Right atrium auricular region (tissue), 2 donors: ENCODE data around the gene PIM3. TPM values are rescaled to one million over a fixed set of nuclear protein-coding genes. Genes with fewer than 3 reads are reported as not detected.

Experiments used
- DNase-seq: peaks from one replicate; pipeline ENCODE4 v3.0.0-alpha.2; 2019; ENCODE audit warnings: low spot score
- H3K27ac ChIP-seq, 2 donors: fragments of 200-600 bp; sonication (generic); 1 replicate in 1 of 2; 2 replicates in 1 of 2; pipeline ENCODE4 v1.5.1; 2016 to 2019
- H3K27me3 ChIP-seq, 2 donors: fragments of 200-600 bp; sonication (generic); one replicate each; pipeline versions ENCODE4 v1.5.1 to v1.6.0; 2017 to 2019
- H3K36me3 ChIP-seq: fragments of 200-600 bp; sonication (generic); one replicate; pipeline ENCODE4 v1.5.1; 2016
- H3K4me1 ChIP-seq, 2 donors: fragments of 200-600 bp; sonication (generic); one replicate each; pipeline versions ENCODE4 v1.5.1 to v1.6.0; 2017 to 2019
- H3K4me3 ChIP-seq, 2 donors: fragments of 200-600 bp; sonication (generic); 1 replicate in 1 of 2; 2 replicates in 1 of 2; pipeline ENCODE4 v1.5.1; 2017 to 2019; ENCODE audit warnings: mild to moderate bottlenecking in 1 of 2, moderate library complexity in 1 of 2
- H3K9me3 ChIP-seq, 2 donors: fragments of 200-600 bp; sonication (generic); one replicate each; pipeline ENCODE4 v1.5.1; 2019
- total RNA-seq, 2 donors: library from RNA; depleted of rRNA; stranded (reverse); fragments of >200 nt; gene quantifications; one replicate each; pipeline ENCODE4 v1.1.0, GENCODE V29; 2016
- TF ChIP-seq, protein P1 (sequence below), 2 donors: fragments of 200-600 bp; sonication (generic); IDR thresholded peaks; one replicate each; pipeline ENCODE4 v1.5.1; 2019; ENCODE audit warnings: antibody characterized with exemption in 2 of 2

PIM3 gene
- 10 to 100 TPM; 64.5 to 66.9 TPM for total RNA-seq

- Histone ChIP-seq H3K4me3 (peak within 1 kb of the TSS; percentile 80 to 83), H3K9me3 (no peaks in the 10 kb centered on the region), H3K27ac (peak within 1 kb of the TSS; percentile 96 to 98), H3K36me3 (peaks cover 30% of the 10 kb centered on the region), H3K4me1 (peaks cover 0 to 57% of the 10 kb centered on the region in 2 donors), H3K27me3 (no peaks in the 10 kb centered on the region)
- TF ChIP-seq, protein P1, sequence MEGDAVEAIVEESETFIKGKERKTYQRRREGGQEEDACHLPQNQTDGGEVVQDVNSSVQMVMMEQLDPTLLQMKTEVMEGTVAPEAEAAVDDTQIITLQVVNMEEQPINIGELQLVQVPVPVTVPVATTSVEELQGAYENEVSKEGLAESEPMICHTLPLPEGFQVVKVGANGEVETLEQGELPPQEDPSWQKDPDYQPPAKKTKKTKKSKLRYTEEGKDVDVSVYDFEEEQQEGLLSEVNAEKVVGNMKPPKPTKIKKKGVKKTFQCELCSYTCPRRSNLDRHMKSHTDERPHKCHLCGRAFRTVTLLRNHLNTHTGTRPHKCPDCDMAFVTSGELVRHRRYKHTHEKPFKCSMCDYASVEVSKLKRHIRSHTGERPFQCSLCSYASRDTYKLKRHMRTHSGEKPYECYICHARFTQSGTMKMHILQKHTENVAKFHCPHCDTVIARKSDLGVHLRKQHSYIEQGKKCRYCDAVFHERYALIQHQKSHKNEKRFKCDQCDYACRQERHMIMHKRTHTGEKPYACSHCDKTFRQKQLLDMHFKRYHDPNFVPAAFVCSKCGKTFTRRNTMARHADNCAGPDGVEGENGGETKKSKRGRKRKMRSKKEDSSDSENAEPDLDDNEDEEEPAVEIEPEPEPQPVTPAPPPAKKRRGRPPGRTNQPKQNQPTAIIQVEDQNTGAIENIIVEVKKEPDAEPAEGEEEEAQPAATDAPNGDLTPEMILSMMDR (IDR thresholded peaks at IDR 0.05) = no peak
- peak; percentile 96 for DNase-seq
Observed at GRCh38 chr22:49960159-49961004, at the start of gene PIM3. Gene PIM3 (plus strand): TSS chr22:49960772. CDS start chr22:49960948, 176 bp downstream.

- TF ChIP-seq, protein P1 (IDR thresholded peaks at IDR 0.05) = no peak
- peaks cover 0 to 6% of the 10 kb centered on the region in 2 donors for H3K4me1 ChIP-seq
Observed at GRCh38 chr22:49911881-49912625, 48.5 kb upstream of the PIM3 start.

DNA sequence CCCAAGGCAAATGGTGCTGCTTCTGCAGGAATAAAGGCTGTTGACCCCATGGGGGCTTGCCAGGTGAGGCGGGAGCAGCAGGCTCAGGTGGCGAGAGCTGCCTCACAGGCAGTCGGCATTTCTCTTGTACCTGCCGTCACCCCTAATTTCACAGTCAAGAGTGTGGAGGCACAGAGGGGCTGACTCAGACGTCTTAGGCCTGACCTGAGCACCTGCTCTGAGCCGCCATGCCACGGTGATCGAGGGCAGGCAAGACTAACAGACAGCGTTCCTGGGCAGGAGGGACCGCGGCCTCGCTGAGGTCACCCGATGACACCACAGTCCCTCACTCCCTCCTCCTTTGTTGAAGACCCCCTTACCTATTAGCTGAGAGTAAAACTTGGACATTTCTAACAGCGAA is 47.5 kb upstream of the PIM3 start:
- TF ChIP-seq, protein P1 (IDR thresholded peaks at IDR 0.05) = no peak
- H3K36me3 ChIP-seq = peaks cover 23% of the 10 kb centered on the region
- no peak for DNase-seq

More at GRCh38 chr22:49911881-49912625, 48.5 kb upstream of the PIM3 start:
- no peak for DNase-seq
- H3K27me3 ChIP-seq = no peaks in the 10 kb centered on the region
- no peak overlapping the region for H3K4me3 ChIP-seq
- peaks cover 33% of the 10 kb centered on the region for H3K36me3 ChIP-seq
- H3K27ac ChIP-seq = no peak overlapping the region
- no peaks in the 10 kb centered on the region for H3K9me3 ChIP-seq

GRCh38 chr22:49913446-49913845 is 47.1 kb upstream of the PIM3 start:
- no peaks in the 10 kb centered on the region for H3K9me3 ChIP-seq
- no peaks in the 10 kb centered on the region for H3K27me3 ChIP-seq
- no peak overlapping the region for H3K4me3 ChIP-seq
- TF ChIP-seq, protein P1 (IDR thresholded peaks at IDR 0.05) = no peak
- H3K36me3 ChIP-seq = peaks cover 22% of the 10 kb centered on the region
- peaks cover 0 to 13% of the 10 kb centered on the region in 2 donors for H3K4me1 ChIP-seq
- H3K27ac ChIP-seq = no peak overlapping the region
- no peak for DNase-seq

More for the DNA sequence above, 47.5 kb upstream of the PIM3 start:
- no peak overlapping the region for H3K27ac ChIP-seq
- peaks cover 0 to 13% of the 10 kb centered on the region in 2 donors for H3K4me1 ChIP-seq
- H3K27me3 ChIP-seq = no peaks in the 10 kb centered on the region
- H3K9me3 ChIP-seq = no peaks in the 10 kb centered on the region
- no peak overlapping the region for H3K4me3 ChIP-seq

GRCh38 chr22:49914256-49914655 is 46.3 kb upstream of the PIM3 start:
- TF ChIP-seq, protein P1 (IDR thresholded peaks at IDR 0.05) = no peak
- no peaks in the 10 kb centered on the region for H3K27me3 ChIP-seq
- H3K36me3 ChIP-seq = peaks cover 18% of the 10 kb centered on the region
- H3K4me3 ChIP-seq = no peak overlapping the region
- H3K4me1 ChIP-seq = peaks cover 0 to 19% of the 10 kb centered on the region in 2 donors
- no peak overlapping the region for H3K27ac ChIP-seq
- no peak for DNase-seq
- no peaks in the 10 kb centered on the region for H3K9me3 ChIP-seq
